ENCODE results near the gene MST1R. TPM values are rescaled to one million over a fixed set of nuclear protein-coding genes. Genes with fewer than 3 reads are reported as not detected.

Gene MST1R
- total RNA-seq, 2 donors from 2014 or later: 3.7 to 7.7 TPM

DNA sequence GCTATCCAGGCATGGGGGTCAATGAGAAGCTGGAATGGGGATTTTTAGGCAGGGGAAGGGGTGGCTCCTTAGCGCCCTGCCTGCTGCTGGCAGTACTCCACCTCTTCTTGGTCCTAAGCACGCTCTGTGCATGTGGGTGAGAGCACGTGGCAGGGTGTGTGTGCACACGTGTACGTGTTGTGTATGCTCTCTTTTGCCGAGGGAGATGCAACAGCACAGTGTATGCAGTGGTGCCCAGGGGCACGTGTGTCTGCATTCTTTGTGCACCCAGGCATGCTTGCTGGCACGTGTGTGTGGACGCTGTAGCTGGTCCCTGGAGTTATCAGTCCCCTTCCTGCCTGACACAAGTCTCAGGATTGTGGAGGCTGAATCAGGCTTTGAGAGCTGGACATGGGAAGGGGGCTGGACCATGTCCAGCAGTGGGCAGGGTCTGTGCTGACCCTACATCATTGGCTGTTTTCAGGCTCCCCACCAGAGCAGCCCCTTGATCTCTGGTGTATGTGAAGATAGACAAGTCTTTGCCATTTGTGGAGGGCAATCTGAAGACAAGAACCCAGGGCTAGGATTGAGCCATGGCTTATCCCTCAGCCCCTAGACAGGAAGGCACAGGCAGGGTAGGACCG, 32.0 kb downstream of the MST1R start:
- no peaks in the 10 kb centered on the region for H3K9me3 ChIP-seq
- H3K27me3 ChIP-seq (replicated peaks; ENCODE audit: insufficient read depth): peaks cover 20% of the 10 kb centered on the region
- H3K27ac ChIP-seq: no peak overlapping the region
- no peaks in the 10 kb centered on the region for H3K36me3 ChIP-seq
- H3K4me3 ChIP-seq: no peak overlapping the region
- H3K4me1 ChIP-seq (ENCODE audit: control insufficient read depth in 1 of 2, low read depth in 2 of 2): peaks cover 10 to 12% of the 10 kb centered on the region in 2 donors
- ATAC-seq (ENCODE audit: insufficient number of reproducible peaks, low FRiP score, low read depth): no peak
- TF ChIP-seq, protein P1, sequence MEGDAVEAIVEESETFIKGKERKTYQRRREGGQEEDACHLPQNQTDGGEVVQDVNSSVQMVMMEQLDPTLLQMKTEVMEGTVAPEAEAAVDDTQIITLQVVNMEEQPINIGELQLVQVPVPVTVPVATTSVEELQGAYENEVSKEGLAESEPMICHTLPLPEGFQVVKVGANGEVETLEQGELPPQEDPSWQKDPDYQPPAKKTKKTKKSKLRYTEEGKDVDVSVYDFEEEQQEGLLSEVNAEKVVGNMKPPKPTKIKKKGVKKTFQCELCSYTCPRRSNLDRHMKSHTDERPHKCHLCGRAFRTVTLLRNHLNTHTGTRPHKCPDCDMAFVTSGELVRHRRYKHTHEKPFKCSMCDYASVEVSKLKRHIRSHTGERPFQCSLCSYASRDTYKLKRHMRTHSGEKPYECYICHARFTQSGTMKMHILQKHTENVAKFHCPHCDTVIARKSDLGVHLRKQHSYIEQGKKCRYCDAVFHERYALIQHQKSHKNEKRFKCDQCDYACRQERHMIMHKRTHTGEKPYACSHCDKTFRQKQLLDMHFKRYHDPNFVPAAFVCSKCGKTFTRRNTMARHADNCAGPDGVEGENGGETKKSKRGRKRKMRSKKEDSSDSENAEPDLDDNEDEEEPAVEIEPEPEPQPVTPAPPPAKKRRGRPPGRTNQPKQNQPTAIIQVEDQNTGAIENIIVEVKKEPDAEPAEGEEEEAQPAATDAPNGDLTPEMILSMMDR (IDR thresholded peaks at IDR 0.05): no peak
- DNase-seq (ENCODE audit: low spot score): no peak

- TF ChIP-seq, protein P1 (IDR thresholded peaks at IDR 0.05): no peak
- Histone ChIP-seq H3K4me1 (ENCODE audit: control insufficient read depth in 1 of 2, low read depth in 2 of 2) (peaks cover 10 to 12% of the 10 kb centered on the region in 2 donors), H3K27me3 (replicated peaks; ENCODE audit: insufficient read depth) (peaks cover 20% of the 10 kb centered on the region), H3K9me3 (no peaks in the 10 kb centered on the region), H3K36me3 (no peaks in the 10 kb centered on the region), H3K27ac (no peak within 1 kb of the TSS), H3K4me3 (peak within 1 kb of the TSS; percentile 65)
- DNase-seq (ENCODE audit: low spot score) (no peak), ATAC-seq (ENCODE audit: insufficient number of reproducible peaks, low FRiP score, low read depth) (no peak)
These were observed 34.0 kb downstream of the MST1R start, which contains the start of gene CAMKV for GRCh38 chr3:49869525-49870126. Gene CAMKV, minus strand, starts transcription at chr3:49869906. Its CDS starts 7,518 bp downstream, at chr3:49862388.

DNA sequence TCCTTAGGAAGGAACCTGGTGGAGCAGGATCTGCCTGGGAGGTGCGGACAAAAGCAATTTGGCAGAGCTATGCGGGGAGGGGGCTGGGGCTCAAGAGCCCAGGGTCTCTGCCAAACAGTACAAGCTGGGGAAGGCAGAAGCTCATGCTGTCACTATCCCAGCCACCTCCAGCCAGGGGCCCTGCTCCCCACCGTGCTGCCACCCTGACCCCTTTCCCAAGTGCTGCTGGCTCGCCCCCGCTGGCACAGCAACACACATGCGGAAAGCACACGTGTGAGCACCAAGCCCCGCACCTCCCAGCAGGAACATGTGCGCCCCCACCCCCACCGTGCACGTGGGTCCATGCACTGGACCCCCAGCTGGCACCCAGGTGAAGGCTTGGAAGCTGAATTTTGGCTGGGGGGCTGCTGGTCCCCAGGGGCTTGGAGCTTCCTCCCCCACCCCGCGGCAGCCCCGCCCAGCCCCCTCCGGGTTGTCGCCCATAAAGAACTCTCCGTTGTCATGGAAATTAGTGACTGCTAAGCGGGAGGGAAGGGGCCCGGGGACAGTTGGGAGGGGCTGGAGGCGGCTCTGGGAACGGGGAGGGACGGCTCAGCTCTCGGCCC, 34.7 kb downstream of the MST1R start:
- H3K9me3 ChIP-seq: no peaks in the 10 kb centered on the region
- DNase-seq (ENCODE audit: low spot score): no peak
- peak overlapping the region; percentile 65 for H3K4me3 ChIP-seq
- no peaks in the 10 kb centered on the region for H3K36me3 ChIP-seq
- TF ChIP-seq, protein P1 (IDR thresholded peaks at IDR 0.05): no peak
- no peak overlapping the region for H3K27ac ChIP-seq
- peaks cover 10 to 12% of the 10 kb centered on the region in 2 donors for H3K4me1 ChIP-seq (ENCODE audit: control insufficient read depth in 1 of 2, low read depth in 2 of 2)
- H3K27me3 ChIP-seq (replicated peaks; ENCODE audit: insufficient read depth): peaks cover 20% of the 10 kb centered on the region
- ATAC-seq (ENCODE audit: insufficient number of reproducible peaks, low FRiP score, low read depth): no peak

GRCh38 chr3:49867871-49868321, 35.8 kb downstream of the MST1R start:
- DNase-seq (ENCODE audit: low spot score) (no peak), ATAC-seq (ENCODE audit: insufficient number of reproducible peaks, low FRiP score, low read depth) (no peak)
- H3K27ac ChIP-seq: no peak overlapping the region
- H3K4me1 ChIP-seq (ENCODE audit: control insufficient read depth in 1 of 2, low read depth in 2 of 2): peaks cover 10 to 12% of the 10 kb centered on the region in 2 donors
- peaks cover 20% of the 10 kb centered on the region for H3K27me3 ChIP-seq (replicated peaks; ENCODE audit: insufficient read depth)
- H3K9me3 ChIP-seq: no peaks in the 10 kb centered on the region
- H3K36me3 ChIP-seq: no peaks in the 10 kb centered on the region
- H3K4me3 ChIP-seq: no peak overlapping the region
- TF ChIP-seq, protein P1 (IDR thresholded peaks at IDR 0.05): no peak

GRCh38 chr3:49867400-49867799, 36.3 kb downstream of the MST1R start:
- DNase-seq (ENCODE audit: low spot score): no peak
- no peak overlapping the region for H3K4me3 ChIP-seq
- H3K4me1 ChIP-seq (ENCODE audit: control insufficient read depth in 1 of 2, low read depth in 2 of 2): peaks cover 10 to 12% of the 10 kb centered on the region in 2 donors
- TF ChIP-seq, protein P1 (IDR thresholded peaks at IDR 0.05): no peak
- H3K9me3 ChIP-seq: no peaks in the 10 kb centered on the region
- no peaks in the 10 kb centered on the region for H3K36me3 ChIP-seq
- H3K27me3 ChIP-seq (replicated peaks; ENCODE audit: insufficient read depth): peaks cover 20% of the 10 kb centered on the region
- ATAC-seq (ENCODE audit: insufficient number of reproducible peaks, low FRiP score, low read depth): no peak
- no peak overlapping the region for H3K27ac ChIP-seq
